Naive thymus-derived CD4-positive, alpha-beta T cell (primary cell): ENCODE results near the gene EVA1A. TPM values are rescaled to one million over a fixed set of nuclear protein-coding genes. Genes with fewer than 3 reads are reported as not detected.

Experiments used
- ATAC-seq: fragments of 150-1000 bp; cut with Tn5 transposase; 2 replicates; pipeline ENCODE4 v1.10.0; 2021; ENCODE audit warnings: mild to moderate bottlenecking, moderate library complexity
- CTCF ChIA-PET: fragments of 350-600 bp; sonication (Branson Sonifier 250); formaldehyde crosslinking; loops from one replicate; lab custom pipeline; 2021; ENCODE audit warnings: antibody characterized with exemption; lab: Charles Lee
- POLR2A ChIA-PET: fragments of 350-600 bp; sonication (Branson Sonifier 250); formaldehyde crosslinking; loops from one replicate; lab custom pipeline; 2021; ENCODE audit warnings: antibody characterized with exemption, inconsistent platforms; lab: Charles Lee
- DNase-seq, 9 donors: peaks; one replicate each; pipeline versions ENCODE4 v3.0.0 to v3.0.0-alpha.2; 2020 to 2022; ENCODE audit warnings: mixed read lengths in 1 of 9
- H3K27ac ChIP-seq: one replicate; pipeline ENCODE4 v1.7.0; 2013; ENCODE audit warnings: mild to moderate bottlenecking, low read depth, low read length, moderate library complexity
- H3K27me3 ChIP-seq, 2 donors: one replicate each; pipeline ENCODE4 v1.7.0; 2013; ENCODE audit warnings: low read length in 2 of 2, mild to moderate bottlenecking in 2 of 2, moderate library complexity in 2 of 2; ENCODE audit not compliant: control insufficient read depth in 2 of 2, insufficient read depth in 2 of 2
- H3K36me3 ChIP-seq, 3 experiments: 1 replicate in 2 of 3; 2 replicates in 1 of 3; pipeline ENCODE4 v1.7.0; 2013; ENCODE audit warnings: low read length in 3 of 3, mild to moderate bottlenecking in 3 of 3, moderate library complexity in 1 of 3; ENCODE audit not compliant: insufficient read depth in 3 of 3, control insufficient read depth in 2 of 3
- H3K4me1 ChIP-seq, 2 donors: one replicate each; pipeline ENCODE4 v1.7.0; 2013; ENCODE audit warnings: low read length in 2 of 2, mild to moderate bottlenecking in 2 of 2, moderate library complexity in 1 of 2; ENCODE audit not compliant: control insufficient read depth in 2 of 2, insufficient read depth in 2 of 2
- H3K4me3 ChIP-seq: 2 replicates; pipeline ENCODE4 v1.7.0; 2013; ENCODE audit warnings: mild to moderate bottlenecking, low read length
- H3K9me3 ChIP-seq, 3 experiments: 1 replicate in 2 of 3; 2 replicates in 1 of 3; pipeline ENCODE4 v1.7.0; 2013; ENCODE audit warnings: low read length in 3 of 3; ENCODE audit not compliant: control insufficient read depth in 2 of 3
- H3K27ac Mint-ChIP-seq, 9 donors: one replicate each; pipeline ENCODE4 v1.8.0; 2020 to 2022; ENCODE audit warnings: mixed read lengths in 9 of 9, mild to moderate bottlenecking in 8 of 9, moderate library complexity in 5 of 9, inconsistent platforms in 2 of 9
- H3K27me3 Mint-ChIP-seq, 5 donors: one replicate each; pipeline ENCODE4 v1.8.0; 2021 to 2022; ENCODE audit warnings: mixed read lengths in 5 of 5, mild to moderate bottlenecking in 1 of 5
- H3K36me3 Mint-ChIP-seq, 5 donors: one replicate each; pipeline ENCODE4 v1.8.0; 2020 to 2022; ENCODE audit warnings: mixed read lengths in 5 of 5, mild to moderate bottlenecking in 3 of 5, inconsistent platforms in 1 of 5
- H3K4me1 Mint-ChIP-seq, 7 donors: one replicate each; pipeline ENCODE4 v1.8.0; 2020 to 2022; ENCODE audit warnings: mixed read lengths in 7 of 7, mild to moderate bottlenecking in 3 of 7, inconsistent platforms in 1 of 7
- H3K4me3 Mint-ChIP-seq, 10 donors: one replicate each; pipeline ENCODE4 v1.8.0; 2020 to 2022; ENCODE audit warnings: mild to moderate bottlenecking in 10 of 10, mixed read lengths in 10 of 10, moderate library complexity in 6 of 10, inconsistent platforms in 2 of 10
- H3K9me3 Mint-ChIP-seq, 11 donors: one replicate each; pipeline ENCODE4 v1.8.0; 2020 to 2022; ENCODE audit warnings: mixed read lengths in 11 of 11, mild to moderate bottlenecking in 4 of 11, inconsistent platforms in 1 of 11, moderate library complexity in 1 of 11
- intact Hi-C, 2 donors: fragments of 100-400 bp; cut with micrococcal nuclease; formaldehyde crosslinking; loops; one replicate each; pipeline ENCODE4 v1.15.1; 2023
- polyA plus RNA-seq, 2 donors: library from polyadenylated mRNA; unstranded; fragments of 300-500 nt; fragmentation: Illumina TruSeq; gene quantifications; one replicate each; pipeline ENCODE4 v1.2.3, GENCODE V29; 2021
- total RNA-seq, 6 experiments: library from RNA in 5 of 6; stranded (reverse) in 5 of 6; gene quantifications; 1 replicate in 5 of 6; 2 replicates in 1 of 6; pipeline ENCODE4 v1.2.3 and lab custom pipeline; 2021 to 2026

Gene EVA1A
- total and polyA plus RNA-seq, 7 experiments from 2014 or later, result 0.52 to 0.62 (median 0.53) TPM; not detected in 4

DNA sequence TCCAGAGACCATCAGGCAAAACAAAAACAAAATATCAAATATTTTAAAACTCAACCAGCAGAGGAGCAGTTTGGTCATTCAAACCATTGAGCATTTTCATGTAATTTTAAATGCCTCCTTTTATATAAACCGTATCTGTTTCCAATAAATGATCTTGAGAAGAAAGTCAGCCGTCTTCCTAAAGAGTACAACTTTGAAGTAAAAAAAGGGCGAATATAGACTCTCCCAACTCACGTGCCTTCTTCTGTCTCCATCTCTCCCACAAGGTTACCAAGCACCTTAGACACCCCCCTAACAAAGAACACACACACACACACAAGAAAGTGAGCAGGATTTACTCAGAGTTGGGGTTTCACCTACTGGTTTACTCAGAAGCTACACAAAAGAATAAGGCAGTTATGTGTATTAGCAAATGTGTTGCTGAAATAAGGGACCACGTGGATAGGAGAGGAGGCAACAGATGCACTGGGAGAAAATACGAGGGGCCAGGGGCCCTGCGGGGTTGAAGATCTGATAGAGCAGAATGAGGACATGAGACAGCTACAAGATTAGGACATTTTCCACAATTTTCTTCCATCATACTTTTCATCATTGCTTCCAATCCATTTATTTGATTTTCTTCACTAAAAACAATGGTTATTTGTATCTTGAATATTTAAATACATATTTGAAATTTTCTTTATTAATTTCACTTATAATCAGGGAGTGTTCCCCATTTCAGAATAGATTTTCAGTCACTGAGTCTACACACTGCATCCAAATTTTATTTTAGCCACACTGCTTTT is 45.0 kb downstream of the EVA1A start:
- H3K4me1 ChIP-seq, result no peaks in the 10 kb centered on the region
- H3K27me3 ChIP-seq, result no peaks in the 10 kb centered on the region
- CTCF ChIA-PET, result no interaction called here
- peaks cover 0 to 7% (median 0%) of the 10 kb centered on the region in 3 experiments for H3K9me3 ChIP-seq
- peaks cover 2 to 25% (median 11%) of the 10 kb centered on the region in 11 donors for H3K9me3 Mint-ChIP-seq
- no peak overlapping the region for H3K4me3 Mint-ChIP-seq
- POLR2A ChIA-PET, result no interaction called here
- no peak overlapping the region for H3K4me3 ChIP-seq
- H3K36me3 Mint-ChIP-seq, result peaks cover 0 to 9% (median 4%) of the 10 kb centered on the region in 5 donors
- no peak overlapping the region for H3K27ac Mint-ChIP-seq
- peaks cover 0 to 2% (median 0%) of the 10 kb centered on the region in 7 donors for H3K4me1 Mint-ChIP-seq
- H3K36me3 ChIP-seq, result no peaks in the 10 kb centered on the region
- intact Hi-C loops, result no loop called here
- H3K27ac ChIP-seq, result no peak overlapping the region
- peaks cover 5 to 27% (median 15%) of the 10 kb centered on the region in 5 donors for H3K27me3 Mint-ChIP-seq
- DNase-seq, result no peak
- ATAC-seq, result no peak

DNA sequence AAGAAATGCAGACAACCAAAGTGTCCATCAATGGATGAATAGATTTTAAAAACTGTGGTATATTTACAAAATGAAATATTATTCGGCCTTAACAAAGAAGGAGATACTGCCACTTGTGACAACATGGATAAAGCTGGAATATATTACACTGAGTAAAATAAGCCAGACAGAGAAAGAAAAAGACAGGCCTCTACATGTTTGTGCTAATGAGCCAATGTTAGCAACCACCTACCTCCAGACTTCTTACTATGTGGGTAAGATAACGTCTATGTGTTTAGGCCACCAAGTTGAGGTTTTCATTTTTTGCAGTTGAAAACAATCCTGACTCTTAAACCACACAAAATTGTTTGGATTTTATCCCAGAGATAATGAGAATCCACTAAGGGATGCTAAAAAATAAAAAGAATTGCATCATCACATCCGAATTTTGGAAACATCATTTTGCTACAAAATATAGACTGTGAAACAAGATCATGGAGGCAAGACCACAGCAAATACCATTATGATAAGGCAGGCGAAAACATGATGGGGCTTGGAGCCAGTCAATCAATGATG is 47.0 kb downstream of the EVA1A start:
- ATAC-seq, result no peak
- Histone ChIP-seq H3K27me3 (no peaks in the 10 kb centered on the region), H3K9me3 (peaks cover 0 to 7% (median 0%) of the 10 kb centered on the region in 3 experiments), H3K4me3 (no peak overlapping the region), H3K27ac (no peak overlapping the region), H3K36me3 (no peaks in the 10 kb centered on the region), H3K4me1 (no peaks in the 10 kb centered on the region)
- Mint-ChIP-seq H3K4me3 (no peak overlapping the region), H3K27me3 (peaks cover 0 to 22% (median 20%) of the 10 kb centered on the region in 5 donors), H3K4me1 (peaks cover 0 to 2% (median 0%) of the 10 kb centered on the region in 7 donors), H3K36me3 (peaks cover 0 to 11% (median 4%) of the 10 kb centered on the region in 5 donors), H3K27ac (no peak overlapping the region), H3K9me3 (peaks cover 2 to 36% (median 12%) of the 10 kb centered on the region in 11 donors)
- intact Hi-C loops, result no loop called here
- CTCF ChIA-PET, result no interaction called here
- POLR2A ChIA-PET, result no interaction called here
- DNase-seq, result no peak

DNA sequence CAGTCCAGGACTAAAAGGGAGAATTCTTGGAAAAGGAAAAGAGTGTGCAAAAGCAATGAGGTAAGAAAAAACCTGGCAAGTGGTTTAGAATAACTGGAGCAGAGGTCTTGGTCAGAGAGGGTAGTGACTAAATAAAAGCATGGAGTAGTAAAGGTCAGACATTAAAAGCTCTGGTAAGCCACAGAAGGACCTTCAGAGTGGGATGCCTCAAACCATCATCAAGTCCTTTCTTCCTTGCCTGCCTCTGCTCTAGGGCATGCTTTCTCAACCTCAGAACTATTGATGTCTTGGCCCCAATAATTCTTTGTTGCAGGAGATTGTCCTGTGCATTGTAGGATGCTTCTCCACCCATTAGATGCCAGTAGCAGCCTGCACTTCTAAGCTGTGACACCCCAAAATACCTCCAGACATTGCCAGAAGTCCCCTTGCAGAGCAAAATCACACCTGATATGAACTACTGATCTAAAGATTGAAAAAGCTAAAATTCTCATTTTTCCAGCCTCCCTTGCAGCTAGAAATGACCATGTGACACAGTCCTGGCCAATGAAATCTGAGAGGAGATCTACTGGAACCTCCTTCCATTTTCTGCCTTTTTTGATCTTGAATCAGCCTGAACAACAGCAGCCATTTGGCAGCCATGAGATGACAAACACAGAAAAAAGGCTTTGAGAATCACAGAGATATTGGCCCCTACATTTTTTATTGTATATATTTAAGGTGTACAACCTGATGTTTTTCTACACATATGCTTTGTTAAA is 48.1 kb downstream of the EVA1A start:
- Mint-ChIP-seq H3K27me3 (peaks cover 0 to 22% (median 17%) of the 10 kb centered on the region in 5 donors), H3K4me3 (no peak overlapping the region), H3K4me1 (peaks cover 0 to 2% (median 0%) of the 10 kb centered on the region in 7 donors), H3K36me3 (peaks cover 0 to 14% (median 4%) of the 10 kb centered on the region in 5 donors), H3K27ac (no peak overlapping the region), H3K9me3 (peaks cover 2 to 46% (median 17%) of the 10 kb centered on the region in 11 donors)
- no peaks in the 10 kb centered on the region for H3K36me3 ChIP-seq
- H3K4me1 ChIP-seq, result no peaks in the 10 kb centered on the region
- H3K4me3 ChIP-seq, result no peak overlapping the region
- H3K9me3 ChIP-seq, result peaks cover 0 to 7% (median 0%) of the 10 kb centered on the region in 3 experiments
- intact Hi-C loops, result no loop called here
- ATAC-seq, result no peak
- POLR2A ChIA-PET, result no interaction called here
- CTCF ChIA-PET, result no interaction called here
- no peak for DNase-seq
- no peak overlapping the region for H3K27ac ChIP-seq
- H3K27me3 ChIP-seq, result no peaks in the 10 kb centered on the region

DNA sequence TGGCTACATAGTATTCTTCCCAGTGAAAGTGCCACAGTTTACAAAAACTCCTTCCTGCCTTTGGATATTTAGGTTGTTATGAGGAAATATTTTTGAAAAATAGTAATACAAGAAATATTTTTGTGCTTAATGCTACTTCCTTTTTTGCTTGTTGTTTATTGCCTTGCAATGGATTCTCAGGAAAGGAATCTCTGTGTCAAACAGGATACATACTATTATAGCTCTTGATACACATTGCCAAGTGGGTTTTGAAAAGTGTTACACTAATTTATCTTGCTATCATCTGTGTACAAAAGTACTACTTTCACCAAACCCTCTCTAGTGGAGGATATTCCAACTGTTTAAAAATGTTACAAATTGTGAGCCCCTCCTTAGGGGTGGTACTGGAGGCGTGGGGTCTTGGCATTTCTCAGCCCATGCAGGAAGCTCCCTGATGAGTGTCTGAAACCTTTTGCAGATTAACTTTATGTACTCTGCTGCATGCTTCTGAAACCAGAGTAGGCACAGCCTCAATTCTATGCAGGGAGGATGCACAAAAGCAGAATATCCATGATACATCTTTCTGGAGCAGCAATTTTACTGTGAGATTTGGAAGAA is 54.5 kb downstream of the EVA1A start:
- no peak for ATAC-seq
- DNase-seq, result no peak
- intact Hi-C loops, result no loop called here
- POLR2A ChIA-PET, result no interaction called here
- no peaks in the 10 kb centered on the region for H3K4me1 ChIP-seq
- H3K27ac Mint-ChIP-seq, result no peak overlapping the region
- no peak overlapping the region for H3K4me3 Mint-ChIP-seq
- H3K4me1 Mint-ChIP-seq, result no peaks in the 10 kb centered on the region
- CTCF ChIA-PET, result no interaction called here
- H3K9me3 Mint-ChIP-seq, result peaks cover 0 to 25% (median 9%) of the 10 kb centered on the region in 11 donors
- peaks cover 0 to 5% (median 0%) of the 10 kb centered on the region in 5 donors for H3K36me3 Mint-ChIP-seq
- no peak overlapping the region for H3K27ac ChIP-seq
- H3K27me3 ChIP-seq, result no peaks in the 10 kb centered on the region
- no peaks in the 10 kb centered on the region for H3K36me3 ChIP-seq
- H3K27me3 Mint-ChIP-seq, result peaks cover 0 to 15% (median 10%) of the 10 kb centered on the region in 5 donors
- H3K4me3 ChIP-seq, result no peak overlapping the region
- H3K9me3 ChIP-seq, result no peaks in the 10 kb centered on the region

DNA sequence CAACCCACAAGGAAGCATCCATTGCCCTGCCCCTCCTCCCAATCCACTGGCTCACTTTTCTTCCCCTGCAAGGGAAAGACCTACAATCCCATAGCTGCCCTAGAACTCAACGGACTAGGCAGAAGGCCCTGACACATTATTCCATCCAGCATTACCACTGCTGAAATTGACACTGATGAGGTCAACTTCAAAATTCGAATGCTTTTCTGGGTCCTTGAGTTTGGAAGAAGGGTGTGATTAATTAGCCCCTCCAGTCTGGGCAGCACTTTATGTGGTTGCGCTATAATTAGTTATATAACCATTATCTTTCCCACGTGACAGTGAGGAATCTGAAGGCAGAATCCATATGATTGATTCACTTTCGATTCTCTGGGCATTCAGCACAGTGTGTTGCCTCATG is 55.7 kb downstream of the EVA1A start:
- H3K27me3 Mint-ChIP-seq, result peaks cover 2 to 17% (median 9%) of the 10 kb centered on the region in 5 donors
- H3K36me3 Mint-ChIP-seq, result peaks cover 0 to 5% (median 0%) of the 10 kb centered on the region in 5 donors
- H3K4me1 Mint-ChIP-seq, result no peaks in the 10 kb centered on the region
- H3K4me3 Mint-ChIP-seq, result no peak overlapping the region
- ChIA-PET CTCF (no interaction called here), POLR2A (no interaction called here)
- H3K27ac ChIP-seq, result no peak overlapping the region
- intact Hi-C loops, result no loop called here
- no peak for DNase-seq
- no peak for ATAC-seq
- H3K27ac Mint-ChIP-seq, result no peak overlapping the region
- H3K9me3 ChIP-seq, result no peaks in the 10 kb centered on the region
- H3K27me3 ChIP-seq, result no peaks in the 10 kb centered on the region
- no peak overlapping the region for H3K4me3 ChIP-seq
- H3K9me3 Mint-ChIP-seq, result peaks cover 0 to 23% (median 9%) of the 10 kb centered on the region in 11 donors
- no peaks in the 10 kb centered on the region for H3K36me3 ChIP-seq
- no peaks in the 10 kb centered on the region for H3K4me1 ChIP-seq

DNA sequence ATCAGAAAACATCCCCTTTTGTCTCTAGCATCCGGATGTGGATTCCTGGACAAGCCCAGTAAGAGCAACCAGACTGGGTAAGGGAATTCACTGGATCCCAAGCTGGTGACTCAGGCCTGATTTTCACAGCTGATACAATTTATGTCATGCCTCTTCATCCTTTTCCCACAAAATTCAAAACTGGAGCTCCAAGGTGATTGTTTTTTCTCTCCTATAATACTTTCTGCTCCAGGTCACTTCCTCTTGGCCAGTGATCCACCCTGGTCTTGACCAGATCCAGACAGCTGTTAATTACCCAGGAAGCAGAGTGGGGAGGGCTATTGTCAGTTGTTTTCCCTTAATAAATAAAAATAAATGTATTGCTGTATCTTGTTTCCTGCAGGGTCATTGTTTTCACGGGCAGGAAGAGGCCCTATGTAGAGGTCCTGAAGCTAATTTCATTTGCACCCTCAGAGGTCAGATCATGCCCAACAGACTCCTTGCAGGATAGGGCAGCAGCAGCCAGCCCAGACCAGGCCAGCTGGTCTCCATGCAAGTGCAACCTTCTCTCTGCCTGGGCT is 57.6 kb downstream of the EVA1A start:
- DNase-seq, result no peak
- ChIA-PET CTCF (no interaction called here), POLR2A (no interaction called here)
- H3K36me3 Mint-ChIP-seq, result no peaks in the 10 kb centered on the region
- H3K4me1 ChIP-seq, result no peaks in the 10 kb centered on the region
- no peak for ATAC-seq
- H3K27me3 ChIP-seq, result no peaks in the 10 kb centered on the region
- H3K9me3 ChIP-seq, result no peaks in the 10 kb centered on the region
- no peak overlapping the region for H3K27ac Mint-ChIP-seq
- intact Hi-C loops, result no loop called here
- no peak overlapping the region for H3K4me3 ChIP-seq
- peaks cover 0 to 17% (median 8%) of the 10 kb centered on the region in 5 donors for H3K27me3 Mint-ChIP-seq
- no peaks in the 10 kb centered on the region for H3K4me1 Mint-ChIP-seq
- H3K9me3 Mint-ChIP-seq, result peaks cover 0 to 7% (median 4%) of the 10 kb centered on the region in 11 donors
- no peak overlapping the region for H3K4me3 Mint-ChIP-seq
- H3K36me3 ChIP-seq, result no peaks in the 10 kb centered on the region
- H3K27ac ChIP-seq, result no peak overlapping the region
